Calu3 (cell line): Measurements from ENCODE around the gene ITGA11. TPM values are rescaled to one million over a fixed set of nuclear protein-coding genes. Genes with fewer than 3 reads are reported as not detected.

ENCODE experiments used
- BruUV-seq: library from RNA; stranded (reverse); fragments of 400-500 nt; replicated peaks from 2 replicates; lab custom pipeline; 2021; lab: Mats Ljungman, UMichigan
- CTCF ChIA-PET: fragments of 300-600 bp; sonication (Branson Sonifier 250); formaldehyde crosslinking; loops from one replicate; lab custom pipeline; 2022; ENCODE audit warnings: antibody characterized with exemption; lab: Charles Lee
- DNase-seq: peaks from one replicate; pipeline ENCODE4 v3.0.0; 2022
- H3K27ac Mint-ChIP-seq: one replicate; pipeline ENCODE4 v1.8.0; 2022; ENCODE audit warnings: mixed read lengths; ENCODE audit not compliant: unreplicated experiment
- H3K27me3 Mint-ChIP-seq: one replicate; pipeline ENCODE4 v1.8.0; 2022; ENCODE audit warnings: mixed read lengths; ENCODE audit not compliant: unreplicated experiment
- H3K36me3 Mint-ChIP-seq: one replicate; pipeline ENCODE4 v1.8.0; 2022; ENCODE audit warnings: mild to moderate bottlenecking, moderate library complexity, mixed read lengths; ENCODE audit not compliant: insufficient read depth, unreplicated experiment
- H3K4me1 Mint-ChIP-seq: one replicate; pipeline ENCODE4 v1.8.0; 2022; ENCODE audit warnings: mild to moderate bottlenecking, low read depth, mixed read lengths; ENCODE audit not compliant: unreplicated experiment
- H3K4me3 Mint-ChIP-seq: one replicate; pipeline ENCODE4 v1.8.0; 2022; ENCODE audit warnings: mild to moderate bottlenecking, low read depth, moderate library complexity, mixed read lengths; ENCODE audit not compliant: unreplicated experiment
- H3K9me3 Mint-ChIP-seq: one replicate; pipeline ENCODE4 v1.8.0; 2022; ENCODE audit warnings: low read depth, mixed read lengths; ENCODE audit not compliant: unreplicated experiment
- CTCF ChIP-seq: fragments of 200-600 bp; IDR thresholded peaks from one replicate; pipeline ENCODE4 v1.8.0; 2022; ENCODE audit warnings: antibody characterized with exemption; ENCODE audit not compliant: unreplicated experiment
- intact Hi-C: fragments of 100-400 bp; cut with micrococcal nuclease; formaldehyde crosslinking; loops from one replicate; pipeline ENCODE4 v1.10.0; 2022; ENCODE audit not compliant: unreplicated experiment
- total RNA-seq: library from RNA; stranded (reverse); gene quantifications from 2 replicates; pipeline ENCODE4 v1.2.3, GENCODE V29; 2022

The ITGA11 gene
- total RNA-seq, 1 experiment from 2014 or later = not detected

- Mint-ChIP-seq H3K9me3 (no peaks in the 10 kb centered on the region), H3K27ac (no peak overlapping the region), H3K4me1 (no peaks in the 10 kb centered on the region), H3K4me3 (no peak overlapping the region), H3K36me3 (peaks cover 3% of the 10 kb centered on the region), H3K27me3 (peaks cover 96% of the 10 kb centered on the region)
- BruUV-seq = no TSS peak
- no peak for TF ChIP-seq CTCF
- no peak for DNase-seq
- CTCF ChIA-PET = interaction anchor here (1.1 kb wide), 1 partner anchor 12 kb away, joined by 4 read pairs; no protein-coding TSS in a partner anchor
- intact Hi-C loops = no loop called here
These were observed 97.3 kb downstream of the ITGA11 start for GRCh38 chr15:68334661-68335124.

GRCh38 chr15:68333775-68334470 is 98.0 kb downstream of the ITGA11 start:
- H3K27me3 Mint-ChIP-seq = peaks cover 96% of the 10 kb centered on the region
- H3K36me3 Mint-ChIP-seq = peaks cover 3% of the 10 kb centered on the region
- H3K9me3 Mint-ChIP-seq = no peaks in the 10 kb centered on the region
- H3K4me3 Mint-ChIP-seq = no peak overlapping the region
- TF ChIP-seq CTCF = no peak
- DNase-seq = no peak
- CTCF ChIA-PET = interaction anchor here (0.6 to 1.1 kb wide), 3 partner anchors 13 to 1778 kb away, joined by 3 to 4 read pairs (median 3); no protein-coding TSS in a partner anchor
- no peaks in the 10 kb centered on the region for H3K4me1 Mint-ChIP-seq
- intact Hi-C loops = no loop called here
- H3K27ac Mint-ChIP-seq = no peak overlapping the region
- no TSS peak for BruUV-seq

GRCh38 chr15:68332266-68332665 is 99.7 kb downstream of the ITGA11 start:
- BruUV-seq = no TSS peak
- H3K4me3 Mint-ChIP-seq = no peak overlapping the region
- no peak for TF ChIP-seq CTCF
- H3K9me3 Mint-ChIP-seq = no peaks in the 10 kb centered on the region
- intact Hi-C loops = no loop called here
- H3K27me3 Mint-ChIP-seq = peaks cover 96% of the 10 kb centered on the region
- DNase-seq = no peak
- CTCF ChIA-PET = no interaction called here
- no peaks in the 10 kb centered on the region for H3K4me1 Mint-ChIP-seq
- H3K27ac Mint-ChIP-seq = no peak overlapping the region
- peaks cover 3% of the 10 kb centered on the region for H3K36me3 Mint-ChIP-seq

GRCh38 chr15:68330901-68331300 is 101.1 kb downstream of the ITGA11 start:
- Mint-ChIP-seq H3K27me3 (peaks cover 100% of the 10 kb centered on the region), H3K4me1 (no peaks in the 10 kb centered on the region), H3K9me3 (no peaks in the 10 kb centered on the region), H3K36me3 (peaks cover 3% of the 10 kb centered on the region), H3K4me3 (no peak overlapping the region), H3K27ac (no peak overlapping the region)
- no peak for DNase-seq
- intact Hi-C loops = no loop called here
- no peak for TF ChIP-seq CTCF
- CTCF ChIA-PET = no interaction called here
- BruUV-seq = no TSS peak
